ENCODE measurements around the gene BCKDHB. TPM values are rescaled to one million over a fixed set of nuclear protein-coding genes. Genes with fewer than 3 reads are reported as not detected.

BCKDHB gene
- total and polyA plus RNA-seq, 12 donors, result 6.4 to 33.9 (median 18.9) TPM

- TF ChIP-seq, protein P1, sequence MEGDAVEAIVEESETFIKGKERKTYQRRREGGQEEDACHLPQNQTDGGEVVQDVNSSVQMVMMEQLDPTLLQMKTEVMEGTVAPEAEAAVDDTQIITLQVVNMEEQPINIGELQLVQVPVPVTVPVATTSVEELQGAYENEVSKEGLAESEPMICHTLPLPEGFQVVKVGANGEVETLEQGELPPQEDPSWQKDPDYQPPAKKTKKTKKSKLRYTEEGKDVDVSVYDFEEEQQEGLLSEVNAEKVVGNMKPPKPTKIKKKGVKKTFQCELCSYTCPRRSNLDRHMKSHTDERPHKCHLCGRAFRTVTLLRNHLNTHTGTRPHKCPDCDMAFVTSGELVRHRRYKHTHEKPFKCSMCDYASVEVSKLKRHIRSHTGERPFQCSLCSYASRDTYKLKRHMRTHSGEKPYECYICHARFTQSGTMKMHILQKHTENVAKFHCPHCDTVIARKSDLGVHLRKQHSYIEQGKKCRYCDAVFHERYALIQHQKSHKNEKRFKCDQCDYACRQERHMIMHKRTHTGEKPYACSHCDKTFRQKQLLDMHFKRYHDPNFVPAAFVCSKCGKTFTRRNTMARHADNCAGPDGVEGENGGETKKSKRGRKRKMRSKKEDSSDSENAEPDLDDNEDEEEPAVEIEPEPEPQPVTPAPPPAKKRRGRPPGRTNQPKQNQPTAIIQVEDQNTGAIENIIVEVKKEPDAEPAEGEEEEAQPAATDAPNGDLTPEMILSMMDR (IDR thresholded peaks at IDR 0.05), result no peak
- TF ChIP-seq POLR2A (IDR thresholded peaks at IDR 0.05), result no peak
- H3K4me3 ChIP-seq, result no peak overlapping the region
- no peaks in the 10 kb centered on the region for H3K36me3 ChIP-seq (replicated peaks in 1 of 2)
- no peaks in the 10 kb centered on the region for H3K27me3 ChIP-seq
- intact Hi-C loops (cut with DNase I), result no loop called here
- H3K9me3 ChIP-seq (replicated peaks in 1 of 3), result no peaks in the 10 kb centered on the region
- 58 to 88% (median 75%) methylated on average over 1 of the region's 1 CpG for WGBS, 4 donors
- DNase-seq, result no peak
- H3K27ac ChIP-seq, result no peak overlapping the region
- H3K4me1 ChIP-seq (replicated peaks in 1 of 2), result no peaks in the 10 kb centered on the region
These were observed 29.4 kb upstream of the BCKDHB start for GRCh38 chr6:80077067-80077466.

DNA sequence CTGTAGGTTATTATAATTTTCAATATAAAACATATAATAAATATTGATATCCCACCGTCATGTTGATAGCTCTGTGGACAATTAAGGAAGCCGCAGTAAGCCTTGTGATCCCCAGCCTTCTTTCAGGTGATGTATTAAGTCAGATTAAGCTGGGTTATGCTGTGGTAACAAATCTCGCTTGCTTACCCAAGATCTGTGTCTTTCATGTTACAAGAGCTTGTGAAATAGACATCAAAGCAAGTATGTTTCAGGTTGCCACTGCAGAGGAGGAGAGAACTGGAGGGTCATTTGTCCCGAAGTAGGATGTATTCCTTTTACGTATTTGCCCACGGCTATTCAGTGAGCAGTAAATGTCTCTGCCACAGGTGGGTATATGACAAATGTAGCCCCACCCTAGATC, 17.8 kb upstream of the BCKDHB start:
- no peaks in the 10 kb centered on the region for H3K4me1 ChIP-seq (replicated peaks in 1 of 2)
- DNase-seq, result no peak
- intact Hi-C loops (cut with DNase I), result no loop called here
- no peaks in the 10 kb centered on the region for H3K27me3 ChIP-seq
- 80 to 89% (median 85%) methylated on average over 6 of the region's 6 CpGs for WGBS, 4 donors
- no peaks in the 10 kb centered on the region for H3K9me3 ChIP-seq (replicated peaks in 1 of 3)
- H3K27ac ChIP-seq, result no peak overlapping the region
- TF ChIP-seq, protein P1 (IDR thresholded peaks at IDR 0.05), result no peak
- TF ChIP-seq POLR2A (IDR thresholded peaks at IDR 0.05), result no peak
- H3K4me3 ChIP-seq, result no peak overlapping the region
- H3K36me3 ChIP-seq (replicated peaks in 1 of 2), result no peaks in the 10 kb centered on the region

DNA sequence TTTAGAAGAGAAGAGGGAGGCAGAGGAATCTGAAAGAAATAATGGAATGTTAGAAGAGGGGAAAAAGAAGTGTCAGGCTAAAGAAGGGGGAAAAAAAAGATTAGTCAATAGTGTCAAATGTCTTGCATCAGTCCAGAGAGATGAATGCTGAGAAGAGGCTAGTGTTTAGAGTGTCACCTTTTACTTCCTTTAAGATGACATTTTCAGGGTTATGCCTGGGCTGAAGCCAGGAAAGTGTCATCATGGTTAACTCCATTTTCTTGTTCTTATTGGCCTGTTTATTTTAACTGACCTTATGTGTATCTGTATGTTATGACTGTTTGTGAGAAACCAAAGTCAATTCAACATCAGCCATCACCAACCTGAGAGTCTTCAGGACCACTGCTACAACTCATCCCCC, 15.0 kb upstream of the BCKDHB start:
- DNase-seq, result no peak
- no peaks in the 10 kb centered on the region for H3K36me3 ChIP-seq (replicated peaks in 1 of 2)
- intact Hi-C loops (cut with DNase I), result loop anchor here (5.0 to 10.0 kb wide), 2 partner anchors 144 to 147 kb away; partner anchors contain the start of gene ELOVL4 (in 2 of the 2)
- H3K4me3 ChIP-seq, result no peak overlapping the region
- H3K4me1 ChIP-seq (replicated peaks in 1 of 2), result no peaks in the 10 kb centered on the region
- no peak for TF ChIP-seq POLR2A (IDR thresholded peaks at IDR 0.05)
- TF ChIP-seq, protein P1 (IDR thresholded peaks at IDR 0.05), result no peak
- H3K27ac ChIP-seq, result no peak overlapping the region
- no peaks in the 10 kb centered on the region for H3K27me3 ChIP-seq
- H3K9me3 ChIP-seq (replicated peaks in 1 of 3), result peaks cover 0 to 5% (median 0%) of the 10 kb centered on the region in 3 donors

GRCh38 chr6:80094017-80094416, 12.5 kb upstream of the BCKDHB start:
- H3K27ac ChIP-seq, result no peak overlapping the region
- peaks cover 0 to 5% (median 0%) of the 10 kb centered on the region in 3 donors for H3K9me3 ChIP-seq (replicated peaks in 1 of 3)
- H3K4me1 ChIP-seq (replicated peaks in 1 of 2), result no peaks in the 10 kb centered on the region
- no peak for DNase-seq
- 0 to 4% (median 1%) methylated on average over 2 of the region's 2 CpGs for WGBS, 4 donors
- H3K36me3 ChIP-seq (replicated peaks in 1 of 2), result no peaks in the 10 kb centered on the region
- intact Hi-C loops (cut with DNase I), result loop anchor here (5.0 to 10.0 kb wide), 2 partner anchors 147 to 149 kb away; partner anchors contain the start of gene ELOVL4 (in 2 of the 2)
- TF ChIP-seq, protein P1 (IDR thresholded peaks at IDR 0.05), result peak; percentile 27 to 64 (median 50)
- TF ChIP-seq POLR2A (IDR thresholded peaks at IDR 0.05), result no peak
- H3K27me3 ChIP-seq, result no peaks in the 10 kb centered on the region
- no peak overlapping the region for H3K4me3 ChIP-seq
